Stimulated activated CD4-positive, alpha-beta T cell treated with anti-CD3 and anti-CD28 coated beads, Interleukin-2, amount 100 ng/mL, for 4 hours (primary cell): ENCODE measurements around the gene FBXW5.

ENCODE experiments used
- DNase-seq: peaks from one replicate; pipeline ENCODE4 v3.0.0-alpha.2; 2020; ENCODE audit warnings: low read depth

The FBXW5 gene

GRCh38 chr9:136930014-136930413, 14.5 kb downstream of the FBXW5 start:
- no peak for DNase-seq

- DNase-seq = no peak
These were observed 15.9 kb downstream of the FBXW5 start for GRCh38 chr9:136928591-136928990.

- DNase-seq = no peak
These were observed 16.9 kb downstream of the FBXW5 start for GRCh38 chr9:136927343-136928271.

GRCh38 chr9:136926749-136927148, 17.8 kb downstream of the FBXW5 start:
- no peak for DNase-seq

GRCh38 chr9:136926154-136926704, 18.3 kb downstream of the FBXW5 start:
- DNase-seq = no peak

GRCh38 chr9:136925414-136926153, 19.0 kb downstream of the FBXW5 start:
- no peak for DNase-seq

GRCh38 chr9:136923881-136924280, 20.7 kb downstream of the FBXW5 start:
- no peak for DNase-seq

- no peak for DNase-seq
These were observed 22.0 kb downstream of the FBXW5 start for GRCh38 chr9:136922540-136922939.

- DNase-seq = no peak
These were observed 22.8 kb downstream of the FBXW5 start for GRCh38 chr9:136921718-136922117.

- no peak for DNase-seq
These were observed 23.2 kb downstream of the FBXW5 start for GRCh38 chr9:136921307-136921706.

GRCh38 chr9:136920734-136921231, 23.8 kb downstream of the FBXW5 start:
- no peak for DNase-seq

GRCh38 chr9:136920069-136920468, 24.5 kb downstream of the FBXW5 start:
- DNase-seq = no peak

- DNase-seq = no peak
These were observed 26.6 kb downstream of the FBXW5 start for GRCh38 chr9:136917902-136918301.

GRCh38 chr9:136916330-136917184, 28.0 kb downstream of the FBXW5 start:
- no peak for DNase-seq

- no peak for DNase-seq
These were observed 28.8 kb downstream of the FBXW5 start for GRCh38 chr9:136915632-136916329.

GRCh38 chr9:136913701-136914438, 30.7 kb downstream of the FBXW5 start:
- no peak for DNase-seq

- no peak for DNase-seq
These were observed 33.7 kb downstream of the FBXW5 start for GRCh38 chr9:136910901-136911245.

- DNase-seq = no peak
These were observed 34.2 kb downstream of the FBXW5 start for GRCh38 chr9:136910197-136910900.

GRCh38 chr9:136907011-136907914, 37.3 kb downstream of the FBXW5 start:
- DNase-seq = no peak
